ENCODE results near the gene KCNV2.

DNA sequence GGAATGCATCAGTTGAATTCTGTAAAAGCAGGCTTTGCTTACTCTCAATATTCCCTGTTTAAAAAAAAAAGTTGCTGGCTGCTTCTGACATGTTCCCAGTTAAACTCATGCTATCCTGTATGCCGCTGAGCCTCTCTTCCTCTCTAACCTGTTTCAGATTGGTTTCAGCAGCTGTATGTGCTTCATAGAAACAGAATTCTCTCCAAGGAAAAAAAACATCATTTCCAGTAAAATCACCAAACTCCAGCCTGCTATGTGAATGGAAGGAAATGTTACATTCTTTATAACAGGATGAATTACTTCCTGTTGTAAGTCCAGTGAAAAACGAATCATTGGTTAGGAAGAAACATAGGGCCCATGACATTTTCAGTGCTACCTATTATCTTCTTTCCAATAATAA is 25.7 kb upstream of the KCNV2 start:
- TF ChIP-seq, protein P1, sequence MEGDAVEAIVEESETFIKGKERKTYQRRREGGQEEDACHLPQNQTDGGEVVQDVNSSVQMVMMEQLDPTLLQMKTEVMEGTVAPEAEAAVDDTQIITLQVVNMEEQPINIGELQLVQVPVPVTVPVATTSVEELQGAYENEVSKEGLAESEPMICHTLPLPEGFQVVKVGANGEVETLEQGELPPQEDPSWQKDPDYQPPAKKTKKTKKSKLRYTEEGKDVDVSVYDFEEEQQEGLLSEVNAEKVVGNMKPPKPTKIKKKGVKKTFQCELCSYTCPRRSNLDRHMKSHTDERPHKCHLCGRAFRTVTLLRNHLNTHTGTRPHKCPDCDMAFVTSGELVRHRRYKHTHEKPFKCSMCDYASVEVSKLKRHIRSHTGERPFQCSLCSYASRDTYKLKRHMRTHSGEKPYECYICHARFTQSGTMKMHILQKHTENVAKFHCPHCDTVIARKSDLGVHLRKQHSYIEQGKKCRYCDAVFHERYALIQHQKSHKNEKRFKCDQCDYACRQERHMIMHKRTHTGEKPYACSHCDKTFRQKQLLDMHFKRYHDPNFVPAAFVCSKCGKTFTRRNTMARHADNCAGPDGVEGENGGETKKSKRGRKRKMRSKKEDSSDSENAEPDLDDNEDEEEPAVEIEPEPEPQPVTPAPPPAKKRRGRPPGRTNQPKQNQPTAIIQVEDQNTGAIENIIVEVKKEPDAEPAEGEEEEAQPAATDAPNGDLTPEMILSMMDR (IDR thresholded peaks at IDR 0.05; ENCODE audit: poor library complexity, severe bottlenecking): no peak
- TF ChIP-seq REST (IDR thresholded peaks at IDR 0.05; ENCODE audit: borderline replicate concordance) (no peak), MXI1 (conservative IDR thresholded peaks at IDR 0.05; ENCODE audit: poor library complexity, severe bottlenecking) (no peak), TAF1 (IDR thresholded peaks at IDR 0.05; ENCODE audit: low read depth) (no peak), POLR2AphosphoS5 (IDR thresholded peaks at IDR 0.05) (no peak), SMC3 (conservative IDR thresholded peaks at IDR 0.05; ENCODE audit: poor library complexity) (no peak), EP300 (conservative IDR thresholded peaks at IDR 0.05; ENCODE audit: poor library complexity, severe bottlenecking) (no peak), RAD21 (conservative IDR thresholded peaks at IDR 0.05) (no peak)
